ENCODE data around the gene KRTAP5-6. TPM values are rescaled to one million over a fixed set of nuclear protein-coding genes. Genes with fewer than 3 reads are reported as not detected.
"Not testable (repeated sequence)": the region's sequence is repeated elsewhere in the genome, so short reads cannot be mapped to it uniquely, and the experiment has no call there.

KRTAP5-6 gene
- total RNA-seq, 4 donors from 2014 or later: not detected

DNA sequence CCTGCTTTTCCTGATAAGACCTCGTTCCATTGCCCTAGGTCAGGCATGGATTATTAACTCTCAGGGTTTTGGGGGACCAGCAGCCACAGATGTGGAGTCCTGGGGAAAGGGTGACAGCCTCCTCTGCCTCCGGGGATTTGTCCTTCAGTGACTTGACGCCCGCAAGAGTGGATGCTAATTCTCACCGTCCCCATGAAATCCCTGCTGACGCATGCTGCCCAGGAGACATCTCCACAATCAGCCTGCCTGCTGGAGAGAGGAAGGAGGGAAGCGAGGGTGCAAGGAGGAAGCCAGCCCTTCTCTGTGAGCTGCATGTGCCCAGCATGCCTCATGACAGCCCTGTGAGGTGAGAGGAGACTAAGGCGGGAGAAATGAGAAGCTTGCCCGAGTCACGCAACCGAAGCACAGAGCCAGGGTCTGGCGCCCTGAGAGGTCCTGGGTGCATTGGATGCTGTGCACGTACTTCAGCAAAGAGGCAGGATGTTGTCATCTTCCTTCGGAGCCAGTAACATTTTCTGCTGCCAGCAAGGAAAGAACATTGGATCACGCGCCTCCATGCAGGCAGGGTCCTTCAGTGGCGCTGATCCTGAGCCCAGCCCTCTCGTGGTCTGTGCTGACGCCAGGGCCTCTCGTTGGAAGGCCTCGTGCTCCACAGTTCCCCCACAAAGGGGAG is 27.3 kb upstream of the KRTAP5-6 start:
- Histone ChIP-seq H3K4me1 (no peaks in the 10 kb centered on the region), H3K9me3 (no peaks in the 10 kb centered on the region), H3K27me3 (peaks cover 10 to 30% (median 28%) of the 10 kb centered on the region in 3 donors), H3K36me3 (no peaks in the 10 kb centered on the region), H3K27ac (no peak overlapping the region), H3K4me3 (no peak overlapping the region)
- DNase-seq: no peak
- in situ Hi-C loops (cut with MboI; ENCODE audit: low sequenced_read_pairs in 4 of 4) (loop anchor here in 1 of 4 donors (25.0 kb wide), 1 partner anchor 493 kb away; the partner anchor contains the start of genes INS and TH), intact Hi-C loops (cut with DNase I; ENCODE audit: low total_unique reads) (no loop called here)
- TF ChIP-seq POLR2A (IDR thresholded peaks at IDR 0.05) (no peak), CTCF (IDR thresholded peaks at IDR 0.05 in 4 of 5, conservative IDR thresholded peaks at IDR 0.05 in 1 of 5) (no peak)
- no peak for ATAC-seq

DNA sequence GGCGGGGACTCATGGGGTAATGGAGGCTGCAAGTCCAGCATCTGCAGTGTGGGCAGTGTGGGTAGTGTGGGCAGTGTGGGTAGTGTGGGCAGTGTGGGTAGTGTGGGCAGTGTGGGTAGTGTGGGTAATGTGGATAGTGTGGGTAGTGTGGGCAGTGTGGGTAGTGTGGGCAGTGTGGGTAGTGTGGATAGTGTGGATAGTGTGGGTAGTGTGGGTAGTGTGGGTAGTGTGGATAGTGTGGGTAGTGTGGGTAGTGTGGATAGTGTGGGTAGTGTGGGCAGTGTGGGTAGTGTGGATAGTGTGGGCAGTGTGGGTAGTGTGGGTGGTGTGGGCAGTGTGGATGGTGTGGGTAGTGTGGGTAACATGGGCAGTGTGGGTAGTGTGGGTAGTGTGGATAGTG is 26.5 kb upstream of the KRTAP5-6 start:
- intact Hi-C loops (cut with DNase I; ENCODE audit: low total_unique reads); DNase-seq; H3K27ac ChIP-seq; H3K36me3 ChIP-seq; ATAC-seq; H3K9me3 ChIP-seq; H3K4me1 ChIP-seq; H3K4me3 ChIP-seq: not testable (repeated sequence)
- H3K27me3 ChIP-seq: peaks cover 11 to 36% (median 34%) of the 10 kb centered on the region in 3 donors
- in situ Hi-C loops (cut with MboI; ENCODE audit: low sequenced_read_pairs in 4 of 4): loop anchor here in 1 of 4 donors (25.0 kb wide), 1 partner anchor 492 kb away; the partner anchor contains the start of genes INS and TH

DNA sequence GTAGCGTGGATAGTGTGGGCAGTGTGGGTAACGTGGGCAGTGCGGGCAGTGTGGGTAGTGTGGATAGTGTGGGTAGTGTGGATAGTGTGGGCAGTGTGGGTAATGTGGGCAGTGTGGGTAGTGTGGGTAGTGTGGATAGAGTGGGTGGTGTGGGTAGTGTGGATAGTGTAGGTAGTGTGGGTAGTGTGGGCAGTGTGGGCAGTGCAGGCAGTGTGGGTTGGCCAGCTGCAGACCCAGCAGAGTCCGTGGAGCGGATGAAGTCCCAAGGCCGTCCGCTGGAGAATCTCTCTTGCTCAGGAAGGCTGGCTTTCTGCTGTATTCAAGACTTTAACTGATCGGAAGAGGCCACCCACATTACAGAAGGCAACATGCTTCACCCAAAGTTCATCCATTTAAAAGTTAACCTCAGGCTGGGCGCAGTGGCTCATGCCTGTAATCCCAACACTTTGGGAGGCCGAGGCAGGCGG is 26.1 kb upstream of the KRTAP5-6 start:
- TF ChIP-seq POLR2A (IDR thresholded peaks at IDR 0.05) (no peak), CTCF (IDR thresholded peaks at IDR 0.05 in 4 of 5, conservative IDR thresholded peaks at IDR 0.05 in 1 of 5) (no peak)
- no peak for DNase-seq
- Histone ChIP-seq H3K36me3 (no peaks in the 10 kb centered on the region), H3K4me1 (no peaks in the 10 kb centered on the region), H3K27me3 (peaks cover 16 to 39% (median 38%) of the 10 kb centered on the region in 3 donors), H3K9me3 (no peaks in the 10 kb centered on the region), H3K27ac (no peak overlapping the region), H3K4me3 (no peak overlapping the region)
- no peak for ATAC-seq
- intact Hi-C loops (cut with DNase I; ENCODE audit: low total_unique reads) (no loop called here), in situ Hi-C loops (cut with MboI; ENCODE audit: low sequenced_read_pairs in 4 of 4) (loop anchor here in 1 of 4 donors (25.0 kb wide), 1 partner anchor 491 kb away; the partner anchor contains the start of genes INS and TH)

DNA sequence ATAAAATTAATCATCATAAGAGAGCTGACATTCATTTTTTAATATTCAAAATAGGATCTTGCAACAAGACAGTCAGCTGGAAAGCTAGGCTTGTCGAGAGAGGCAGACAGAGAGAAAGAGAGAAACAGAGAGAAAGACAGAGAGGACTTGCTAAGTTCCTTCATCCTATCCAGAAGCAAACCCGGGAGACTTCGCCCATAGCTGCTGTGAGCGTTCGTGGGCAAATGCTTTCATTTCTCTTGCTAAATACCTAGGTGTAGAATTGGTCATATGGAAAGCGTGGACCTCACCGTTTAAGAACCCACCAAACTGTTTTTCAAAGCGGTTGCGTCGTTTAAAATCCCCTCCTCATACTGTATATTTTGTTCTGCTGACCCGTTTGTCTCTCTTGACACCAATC is 25.3 kb upstream of the KRTAP5-6 start:
- no peak for TF ChIP-seq POLR2A (IDR thresholded peaks at IDR 0.05)
- TF ChIP-seq CTCF (IDR thresholded peaks at IDR 0.05 in 4 of 5, conservative IDR thresholded peaks at IDR 0.05 in 1 of 5): no peak
- intact Hi-C loops (cut with DNase I; ENCODE audit: low total_unique reads): no loop called here
- H3K27ac ChIP-seq: no peak overlapping the region
- no peaks in the 10 kb centered on the region for H3K4me1 ChIP-seq
- in situ Hi-C loops (cut with MboI; ENCODE audit: low sequenced_read_pairs in 4 of 4): loop anchor here in 1 of 4 donors (25.0 kb wide), 1 partner anchor 491 kb away; the partner anchor contains the start of genes INS and TH
- ATAC-seq (no peak), DNase-seq (no peak)
- no peaks in the 10 kb centered on the region for H3K36me3 ChIP-seq
- no peak overlapping the region for H3K4me3 ChIP-seq
- peaks cover 23 to 46% (median 46%) of the 10 kb centered on the region in 3 donors for H3K27me3 ChIP-seq
- H3K9me3 ChIP-seq: no peaks in the 10 kb centered on the region

GRCh38 chr11:1672613-1673350 is 24.2 kb upstream of the KRTAP5-6 start:
- in situ Hi-C loops (cut with MboI; ENCODE audit: low sequenced_read_pairs in 4 of 4) (loop anchor here in 1 of 4 donors (25.0 kb wide), 1 partner anchor 490 kb away; the partner anchor contains the start of genes INS and TH), intact Hi-C loops (cut with DNase I; ENCODE audit: low total_unique reads) (no loop called here)
- ATAC-seq (no peak), DNase-seq (no peak)
- Histone ChIP-seq H3K4me3 (no peak overlapping the region), H3K4me1 (no peaks in the 10 kb centered on the region), H3K36me3 (no peaks in the 10 kb centered on the region), H3K27me3 (peaks cover 33 to 57% (median 57%) of the 10 kb centered on the region in 3 donors), H3K9me3 (no peaks in the 10 kb centered on the region), H3K27ac (no peak overlapping the region)
- TF ChIP-seq CTCF (IDR thresholded peaks at IDR 0.05 in 4 of 5, conservative IDR thresholded peaks at IDR 0.05 in 1 of 5): no peak
- no peak for TF ChIP-seq POLR2A (IDR thresholded peaks at IDR 0.05)

All from gastrocnemius medialis (tissue), 4 donors.